ENCODE data around the gene COL27A1.
A peak's percentile ranks its signal among the peaks of the same experiment; 100 is the strongest.

COL27A1 gene

DNA sequence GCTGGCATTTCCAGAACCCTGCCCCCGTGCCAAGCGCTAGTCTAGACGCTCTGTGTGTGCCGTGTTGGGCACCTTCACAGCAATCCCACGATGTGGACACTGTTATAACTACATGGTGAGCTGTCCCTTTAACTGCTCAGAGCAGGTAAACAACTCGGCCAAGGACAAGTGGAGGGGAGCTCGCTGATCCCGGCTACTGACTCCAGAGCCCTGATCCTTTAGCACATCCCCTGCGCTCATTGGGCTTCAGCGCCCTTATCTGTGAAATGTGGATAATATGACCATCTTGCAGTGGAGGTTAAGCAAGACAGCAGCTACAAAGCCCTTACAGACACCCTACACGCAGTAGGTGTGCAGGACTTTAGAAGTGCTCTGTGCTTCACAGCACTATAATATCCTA, 190.8 kb downstream of the COL27A1 start:
- DNase-seq, result no peak
- peaks cover 20% of the 10 kb centered on the region for H3K4me1 ChIP-seq (ENCODE audit: insufficient read depth, low read length)
- 0 out of 2 replicates have a peak overlapping the region, but pooled peaks have one; percentile 24 for H3K27ac ChIP-seq (ENCODE audit: low read length)
- no peaks in the 10 kb centered on the region for H3K27me3 ChIP-seq (ENCODE audit: insufficient read depth, low read length, poor library complexity)
- TF ChIP-seq, protein P1, sequence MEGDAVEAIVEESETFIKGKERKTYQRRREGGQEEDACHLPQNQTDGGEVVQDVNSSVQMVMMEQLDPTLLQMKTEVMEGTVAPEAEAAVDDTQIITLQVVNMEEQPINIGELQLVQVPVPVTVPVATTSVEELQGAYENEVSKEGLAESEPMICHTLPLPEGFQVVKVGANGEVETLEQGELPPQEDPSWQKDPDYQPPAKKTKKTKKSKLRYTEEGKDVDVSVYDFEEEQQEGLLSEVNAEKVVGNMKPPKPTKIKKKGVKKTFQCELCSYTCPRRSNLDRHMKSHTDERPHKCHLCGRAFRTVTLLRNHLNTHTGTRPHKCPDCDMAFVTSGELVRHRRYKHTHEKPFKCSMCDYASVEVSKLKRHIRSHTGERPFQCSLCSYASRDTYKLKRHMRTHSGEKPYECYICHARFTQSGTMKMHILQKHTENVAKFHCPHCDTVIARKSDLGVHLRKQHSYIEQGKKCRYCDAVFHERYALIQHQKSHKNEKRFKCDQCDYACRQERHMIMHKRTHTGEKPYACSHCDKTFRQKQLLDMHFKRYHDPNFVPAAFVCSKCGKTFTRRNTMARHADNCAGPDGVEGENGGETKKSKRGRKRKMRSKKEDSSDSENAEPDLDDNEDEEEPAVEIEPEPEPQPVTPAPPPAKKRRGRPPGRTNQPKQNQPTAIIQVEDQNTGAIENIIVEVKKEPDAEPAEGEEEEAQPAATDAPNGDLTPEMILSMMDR (IDR thresholded peaks at IDR 0.05; ENCODE audit: borderline replicate concordance, extremely low read depth, low read length, poor library complexity, severe bottlenecking), result no peak
- H4K20me1 ChIP-seq (ENCODE audit: insufficient read depth, low read length), result 0 out of 2 replicates have a peak, but pooled peaks cover 3% of the 10 kb centered on the region
- H3K9me3 ChIP-seq (ENCODE audit: insufficient read depth, low read length, severe bottlenecking), result no peaks in the 10 kb centered on the region
- no peak overlapping the region for H3K9ac ChIP-seq (ENCODE audit: low read depth, low read length)
- no peak for ATAC-seq (ENCODE audit: insufficient read depth, low read depth)
- H3K4me3 ChIP-seq (ENCODE audit: low read depth in 1 of 2, low read length in 2 of 2), result no peak overlapping the region
- H3K79me2 ChIP-seq (ENCODE audit: insufficient read depth, low read length), result no peaks in the 10 kb centered on the region
- H2AFZ ChIP-seq (ENCODE audit: low read depth, low read length), result no peak overlapping the region
- H3K36me3 ChIP-seq (ENCODE audit: insufficient read depth, low read length), result peaks cover 95% of the 10 kb centered on the region
- H3K4me2 ChIP-seq (ENCODE audit: insufficient read depth, low read length), result no peak overlapping the region

DNA sequence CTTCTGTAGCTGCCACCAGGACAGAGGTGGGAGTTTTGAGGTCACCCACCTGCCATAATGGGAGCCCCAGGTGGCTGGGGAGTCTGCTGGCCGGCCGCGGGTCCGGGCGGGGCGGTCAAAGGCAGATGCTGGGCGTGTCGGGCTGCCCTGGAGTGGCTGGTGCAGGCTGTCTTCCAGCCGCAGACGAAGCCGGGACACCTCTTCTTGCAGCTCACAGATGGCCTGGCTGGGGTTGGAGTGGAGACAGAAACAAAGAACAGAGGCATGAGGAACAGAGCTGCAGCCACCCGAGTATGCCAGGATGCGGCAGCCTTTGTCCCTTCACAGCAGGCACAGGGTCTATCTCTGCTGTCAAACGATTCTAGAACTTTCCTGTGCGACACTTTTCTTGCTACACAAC, 192.3 kb downstream of the COL27A1 start:
- Histone ChIP-seq H3K9me3 (ENCODE audit: insufficient read depth, low read length, severe bottlenecking) (no peaks in the 10 kb centered on the region), H2AFZ (ENCODE audit: low read depth, low read length) (no peak overlapping the region), H3K36me3 (ENCODE audit: insufficient read depth, low read length) (peaks cover 91% of the 10 kb centered on the region), H3K27ac (ENCODE audit: low read length) (no peak overlapping the region), H3K4me3 (ENCODE audit: low read depth in 1 of 2, low read length in 2 of 2) (no peak overlapping the region), H3K4me1 (ENCODE audit: insufficient read depth, low read length) (peaks cover 20% of the 10 kb centered on the region), H3K79me2 (ENCODE audit: insufficient read depth, low read length) (no peaks in the 10 kb centered on the region), H3K9ac (ENCODE audit: low read depth, low read length) (no peak overlapping the region), H3K4me2 (ENCODE audit: insufficient read depth, low read length) (no peak overlapping the region), H4K20me1 (ENCODE audit: insufficient read depth, low read length) (0 out of 2 replicates have a peak, but pooled peaks cover 3% of the 10 kb centered on the region), H3K27me3 (ENCODE audit: insufficient read depth, low read length, poor library complexity) (no peaks in the 10 kb centered on the region)
- no peak for ATAC-seq (ENCODE audit: insufficient read depth, low read depth)
- TF ChIP-seq EZH2 (IDR thresholded peaks at IDR 0.05; ENCODE audit: borderline replicate concordance, low read depth, low read length, severe bottlenecking), result no peak
- TF ChIP-seq, protein P1 (IDR thresholded peaks at IDR 0.05; ENCODE audit: borderline replicate concordance, extremely low read depth, low read length, poor library complexity, severe bottlenecking), result no peak
- no peak for DNase-seq

DNA sequence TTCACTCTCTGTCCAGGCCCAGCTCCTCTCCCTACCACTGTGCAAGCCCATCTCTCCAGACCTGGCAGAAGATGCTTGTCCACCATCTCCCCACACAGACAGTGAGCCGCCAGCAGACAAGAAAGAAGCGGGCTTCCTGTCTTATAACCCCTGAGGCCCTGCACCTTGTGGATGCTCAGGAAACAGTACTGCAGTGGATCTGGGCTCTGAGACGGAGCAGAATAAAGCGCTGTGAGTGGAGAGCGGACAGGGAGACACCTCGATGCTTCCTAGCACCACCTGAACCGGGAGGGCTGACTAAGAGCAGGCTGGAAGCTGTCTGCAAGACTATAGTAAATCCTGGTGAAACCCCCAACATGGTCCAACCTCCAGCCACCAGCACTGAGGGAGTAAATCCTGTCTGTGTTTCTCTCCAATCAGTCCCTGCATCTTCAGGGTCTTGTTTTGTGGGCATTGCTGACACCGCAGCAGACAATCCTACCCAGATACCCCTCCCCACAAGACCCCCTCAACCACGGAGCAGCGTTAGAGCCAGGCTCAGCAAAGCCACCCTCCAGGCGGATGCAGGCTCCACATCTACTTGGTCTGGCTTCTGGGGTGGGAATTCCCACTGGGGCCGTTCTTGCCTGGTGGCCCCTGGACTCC, 193.0 kb downstream of the COL27A1 start:
- no peaks in the 10 kb centered on the region for H3K79me2 ChIP-seq (ENCODE audit: insufficient read depth, low read length)
- no peaks in the 10 kb centered on the region for H3K9me3 ChIP-seq (ENCODE audit: insufficient read depth, low read length, severe bottlenecking)
- H4K20me1 ChIP-seq (ENCODE audit: insufficient read depth, low read length), result 0 out of 2 replicates have a peak, but pooled peaks cover 3% of the 10 kb centered on the region
- no peaks in the 10 kb centered on the region for H3K27me3 ChIP-seq (ENCODE audit: insufficient read depth, low read length, poor library complexity)
- H3K27ac ChIP-seq (ENCODE audit: low read length), result peak overlapping the region; percentile 63
- ATAC-seq (ENCODE audit: insufficient read depth, low read depth) (no peak), DNase-seq (no peak)
- no peak overlapping the region for H3K9ac ChIP-seq (ENCODE audit: low read depth, low read length)
- TF ChIP-seq EZH2 (IDR thresholded peaks at IDR 0.05; ENCODE audit: borderline replicate concordance, low read depth, low read length, severe bottlenecking), result no peak
- TF ChIP-seq, protein P1 (IDR thresholded peaks at IDR 0.05; ENCODE audit: borderline replicate concordance, extremely low read depth, low read length, poor library complexity, severe bottlenecking), result no peak
- H3K4me3 ChIP-seq (ENCODE audit: low read depth in 1 of 2, low read length in 2 of 2), result no peak overlapping the region
- H3K4me1 ChIP-seq (ENCODE audit: insufficient read depth, low read length), result peaks cover 20% of the 10 kb centered on the region
- H3K36me3 ChIP-seq (ENCODE audit: insufficient read depth, low read length), result peaks cover 90% of the 10 kb centered on the region
- H2AFZ ChIP-seq (ENCODE audit: low read depth, low read length), result no peak overlapping the region
- H3K4me2 ChIP-seq (ENCODE audit: insufficient read depth, low read length), result no peak overlapping the region
